Activated T-helper 2 cell treated with anti-CD3 and anti-CD28 coated beads, Interferon-gamma antibody, Interleukin-2, Interleukin-4, amounts not matched to agents 10 μg/mL and 5 μg/mL and 100 μg/mL, durations not matched to agents 14 hours and 24 hours and 36 hours (primary cell): ENCODE data around the gene ABCA6. TPM values are rescaled to one million over a fixed set of nuclear protein-coding genes. Genes with fewer than 3 reads are reported as not detected.
"Not testable (repeated sequence)": the region's sequence is repeated elsewhere in the genome, so short reads cannot be mapped to it uniquely, and the experiment has no call there.

Source experiments
- DNase-seq: peaks from one replicate; pipeline ENCODE4 v3.0.0; 2021; ENCODE audit warnings: low spot score
- H3K27ac Mint-ChIP-seq: one replicate; pipeline ENCODE4 v1.8.0; 2021; ENCODE audit warnings: mixed read lengths
- H3K27me3 Mint-ChIP-seq: one replicate; pipeline ENCODE4 v1.8.0; 2021; ENCODE audit warnings: low read depth, mixed read lengths
- H3K36me3 Mint-ChIP-seq: one replicate; pipeline ENCODE4 v1.8.0; 2021; ENCODE audit warnings: low read depth, mixed read lengths
- H3K4me1 Mint-ChIP-seq: one replicate; pipeline ENCODE4 v1.8.0; 2021; ENCODE audit warnings: low read depth, mixed read lengths
- H3K4me3 Mint-ChIP-seq: one replicate; pipeline ENCODE4 v1.8.0; 2021; ENCODE audit warnings: low read depth, mild to moderate bottlenecking, moderate library complexity, mixed read lengths
- H3K9me3 Mint-ChIP-seq: one replicate; pipeline ENCODE4 v1.8.0; 2021; ENCODE audit warnings: mixed read lengths
- intact Hi-C: fragments of 100-400 bp; cut with micrococcal nuclease; formaldehyde crosslinking; loops from one replicate; pipeline ENCODE4 v1.15.1; 2023
- total RNA-seq: library from RNA; stranded (reverse); gene quantifications from 2 replicates; pipeline ENCODE4 v1.2.3, GENCODE V29; 2022

Gene ABCA6, protein sequence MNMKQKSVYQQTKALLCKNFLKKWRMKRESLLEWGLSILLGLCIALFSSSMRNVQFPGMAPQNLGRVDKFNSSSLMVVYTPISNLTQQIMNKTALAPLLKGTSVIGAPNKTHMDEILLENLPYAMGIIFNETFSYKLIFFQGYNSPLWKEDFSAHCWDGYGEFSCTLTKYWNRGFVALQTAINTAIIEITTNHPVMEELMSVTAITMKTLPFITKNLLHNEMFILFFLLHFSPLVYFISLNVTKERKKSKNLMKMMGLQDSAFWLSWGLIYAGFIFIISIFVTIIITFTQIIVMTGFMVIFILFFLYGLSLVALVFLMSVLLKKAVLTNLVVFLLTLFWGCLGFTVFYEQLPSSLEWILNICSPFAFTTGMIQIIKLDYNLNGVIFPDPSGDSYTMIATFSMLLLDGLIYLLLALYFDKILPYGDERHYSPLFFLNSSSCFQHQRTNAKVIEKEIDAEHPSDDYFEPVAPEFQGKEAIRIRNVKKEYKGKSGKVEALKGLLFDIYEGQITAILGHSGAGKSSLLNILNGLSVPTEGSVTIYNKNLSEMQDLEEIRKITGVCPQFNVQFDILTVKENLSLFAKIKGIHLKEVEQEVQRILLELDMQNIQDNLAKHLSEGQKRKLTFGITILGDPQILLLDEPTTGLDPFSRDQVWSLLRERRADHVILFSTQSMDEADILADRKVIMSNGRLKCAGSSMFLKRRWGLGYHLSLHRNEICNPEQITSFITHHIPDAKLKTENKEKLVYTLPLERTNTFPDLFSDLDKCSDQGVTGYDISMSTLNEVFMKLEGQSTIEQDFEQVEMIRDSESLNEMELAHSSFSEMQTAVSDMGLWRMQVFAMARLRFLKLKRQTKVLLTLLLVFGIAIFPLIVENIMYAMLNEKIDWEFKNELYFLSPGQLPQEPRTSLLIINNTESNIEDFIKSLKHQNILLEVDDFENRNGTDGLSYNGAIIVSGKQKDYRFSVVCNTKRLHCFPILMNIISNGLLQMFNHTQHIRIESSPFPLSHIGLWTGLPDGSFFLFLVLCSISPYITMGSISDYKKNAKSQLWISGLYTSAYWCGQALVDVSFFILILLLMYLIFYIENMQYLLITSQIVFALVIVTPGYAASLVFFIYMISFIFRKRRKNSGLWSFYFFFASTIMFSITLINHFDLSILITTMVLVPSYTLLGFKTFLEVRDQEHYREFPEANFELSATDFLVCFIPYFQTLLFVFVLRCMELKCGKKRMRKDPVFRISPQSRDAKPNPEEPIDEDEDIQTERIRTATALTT (N-terminal part only)
- not detected in 2 replicates for total RNA-seq

DNA sequence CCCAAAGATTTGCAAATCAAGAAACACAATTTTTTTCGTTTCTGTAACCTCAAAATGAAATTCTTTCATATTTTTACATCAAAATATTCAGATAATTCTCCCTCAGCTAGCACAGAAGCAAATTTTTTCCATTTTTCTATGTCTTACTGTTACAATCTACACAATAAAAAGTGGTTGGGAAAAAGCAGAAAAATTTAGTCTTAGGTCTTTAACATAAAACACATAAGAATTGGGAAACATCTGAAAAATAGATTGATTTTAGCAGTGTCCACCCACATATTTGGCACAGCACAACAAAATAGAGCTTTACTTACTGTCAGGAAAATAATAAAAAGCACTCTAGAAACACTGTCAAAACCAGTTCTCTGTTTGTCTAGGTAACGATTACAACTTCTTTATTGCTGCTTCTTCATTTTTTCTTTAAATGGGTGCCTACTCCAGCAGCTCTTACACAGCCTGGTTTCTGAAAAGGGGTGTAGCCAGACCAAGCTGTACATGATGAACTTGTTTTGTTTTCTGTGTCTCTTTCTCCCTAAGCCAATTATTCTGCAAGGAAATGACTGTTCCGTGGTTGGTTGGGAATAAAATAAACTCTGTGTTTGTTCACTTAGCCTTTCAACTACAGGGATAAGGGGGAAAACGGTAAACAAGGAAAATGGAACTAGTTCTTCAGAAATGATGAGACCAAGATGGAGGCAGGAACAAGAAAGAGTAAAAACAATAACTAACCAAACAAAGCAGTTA lies at the start of gene ABCA6:
TSS of gene ABCA6 (minus strand) at position 465 of the 744 bp plus-strand sequence. CDS start 1,192 bp downstream, outside the sequence.
- H3K4me1 Mint-ChIP-seq, result no peaks in the 10 kb centered on the region
- no peaks in the 10 kb centered on the region for H3K36me3 Mint-ChIP-seq
- intact Hi-C loops, result no loop called here
- no peaks in the 10 kb centered on the region for H3K9me3 Mint-ChIP-seq
- H3K27ac Mint-ChIP-seq, result no peak within 1 kb of the TSS
- no peak for DNase-seq
- no peak within 1 kb of the TSS for H3K4me3 Mint-ChIP-seq
- no peaks in the 10 kb centered on the region for H3K27me3 Mint-ChIP-seq

DNA sequence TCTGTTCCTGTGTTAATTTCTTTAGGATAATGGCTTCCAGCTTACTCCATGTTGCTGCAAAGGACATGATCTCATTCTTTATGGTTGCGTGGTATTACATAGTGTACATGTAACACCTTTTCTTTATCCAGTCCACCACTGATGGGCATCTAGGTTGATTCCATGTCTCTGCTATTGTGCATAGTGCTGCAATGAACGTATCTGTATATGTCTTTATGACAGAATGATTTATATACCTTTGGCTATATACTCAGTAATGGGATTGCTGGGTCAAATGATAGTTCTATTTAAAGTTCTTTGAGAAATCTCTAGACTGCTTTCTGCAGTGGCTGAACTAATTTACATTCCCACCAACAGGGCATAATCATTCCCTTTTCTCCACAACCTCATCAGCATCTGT lies 47.1 kb upstream of the ABCA6 start:
- H3K36me3 Mint-ChIP-seq, result no peaks in the 10 kb centered on the region
- H3K27me3 Mint-ChIP-seq, result no peaks in the 10 kb centered on the region
- no peak overlapping the region for H3K4me3 Mint-ChIP-seq

DNA sequence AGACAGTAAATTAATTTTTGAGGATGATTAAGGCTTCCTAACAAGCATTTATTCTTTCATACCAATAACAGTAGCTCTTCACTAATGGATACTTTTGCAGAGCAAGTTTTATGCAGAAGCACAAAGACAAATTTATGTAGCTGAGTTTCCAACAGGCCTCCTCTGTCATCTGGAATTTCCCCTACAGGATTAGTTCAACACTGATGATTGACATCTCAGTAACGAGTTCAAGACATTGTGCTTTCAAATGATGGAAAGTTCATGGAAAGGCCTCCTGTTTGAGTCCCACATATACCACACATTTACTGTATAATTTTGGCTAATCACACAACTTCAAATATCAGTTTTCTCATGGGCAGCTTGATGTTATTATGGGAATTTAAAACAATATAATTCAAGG lies 46.4 kb upstream of the ABCA6 start:
- Mint-ChIP-seq H3K27ac (no peak overlapping the region), H3K4me1 (no peaks in the 10 kb centered on the region), H3K9me3 (no peaks in the 10 kb centered on the region), H3K36me3 (no peaks in the 10 kb centered on the region), H3K4me3 (no peak overlapping the region), H3K27me3 (no peaks in the 10 kb centered on the region)
- intact Hi-C loops, result no loop called here
- no peak for DNase-seq

More for the DNA sequence above, 47.1 kb upstream of the ABCA6 start:
- Mint-ChIP-seq H3K27ac (no peak overlapping the region), H3K9me3 (no peaks in the 10 kb centered on the region), H3K4me1 (no peaks in the 10 kb centered on the region)
- intact Hi-C loops, result no loop called here
- no peak for DNase-seq

DNA sequence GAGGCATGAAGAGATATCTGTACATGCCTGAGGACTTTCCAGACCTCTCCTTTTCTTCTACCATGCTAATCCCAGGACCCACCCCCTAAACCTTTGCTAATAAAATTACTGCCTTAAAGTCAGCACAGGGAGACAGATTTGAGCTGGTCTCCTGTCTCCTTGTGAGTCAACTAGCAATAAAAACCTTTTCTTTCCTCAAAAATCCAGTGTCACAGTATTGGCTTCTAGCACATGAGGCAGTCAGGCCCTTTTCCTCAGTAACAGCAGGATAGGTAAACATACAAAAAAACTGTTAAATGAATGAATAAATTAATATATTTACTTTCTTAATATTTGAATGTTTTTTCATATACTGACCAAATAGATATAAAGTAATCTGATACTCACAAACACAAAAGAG lies 45.6 kb upstream of the ABCA6 start:
- no peaks in the 10 kb centered on the region for H3K4me1 Mint-ChIP-seq
- intact Hi-C loops, result no loop called here
- H3K9me3 Mint-ChIP-seq, result no peaks in the 10 kb centered on the region
- H3K27ac Mint-ChIP-seq, result no peak overlapping the region
- no peak overlapping the region for H3K4me3 Mint-ChIP-seq
- no peaks in the 10 kb centered on the region for H3K36me3 Mint-ChIP-seq
- no peaks in the 10 kb centered on the region for H3K27me3 Mint-ChIP-seq
- no peak for DNase-seq

DNA sequence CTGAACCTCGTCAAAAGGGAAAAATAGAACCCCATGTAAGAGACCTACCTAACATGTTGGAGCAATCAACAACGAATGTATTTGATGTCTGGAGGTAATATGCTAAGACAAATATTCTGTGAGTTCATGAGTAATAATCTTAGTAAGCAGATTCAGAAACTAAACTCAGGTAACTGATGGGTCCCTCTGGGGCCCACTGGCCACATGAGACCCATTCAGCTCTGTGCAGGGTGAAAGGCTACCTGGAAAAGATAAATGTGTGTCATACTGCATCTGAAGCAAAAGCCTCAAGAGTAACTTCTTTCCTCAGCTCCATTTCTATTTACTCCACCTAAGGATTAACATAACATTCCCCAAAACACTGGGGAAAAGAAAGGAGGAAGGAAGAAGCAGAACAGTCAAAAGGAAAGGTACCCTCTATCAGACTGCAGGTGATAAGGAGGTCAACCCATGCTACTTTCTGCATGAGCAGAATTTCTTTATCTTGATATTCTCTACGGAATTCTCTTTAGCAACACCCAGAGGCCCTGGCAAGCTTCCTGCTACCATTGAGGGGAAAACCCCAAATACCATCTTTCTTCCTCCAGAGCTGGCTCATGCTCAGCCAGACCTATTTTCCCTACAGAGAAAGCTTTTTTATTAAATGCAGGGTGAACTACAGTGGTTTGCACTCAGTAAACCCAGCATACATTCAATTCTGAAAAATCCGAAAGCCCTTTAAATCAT lies 37.7 kb upstream of the ABCA6 start:
- H3K4me1 Mint-ChIP-seq, result no peaks in the 10 kb centered on the region
- no peaks in the 10 kb centered on the region for H3K36me3 Mint-ChIP-seq
- H3K9me3 Mint-ChIP-seq, result no peaks in the 10 kb centered on the region
- no peaks in the 10 kb centered on the region for H3K27me3 Mint-ChIP-seq
- no peak for DNase-seq
- no peak overlapping the region for H3K4me3 Mint-ChIP-seq
- no peak overlapping the region for H3K27ac Mint-ChIP-seq
- intact Hi-C loops, result no loop called here

DNA sequence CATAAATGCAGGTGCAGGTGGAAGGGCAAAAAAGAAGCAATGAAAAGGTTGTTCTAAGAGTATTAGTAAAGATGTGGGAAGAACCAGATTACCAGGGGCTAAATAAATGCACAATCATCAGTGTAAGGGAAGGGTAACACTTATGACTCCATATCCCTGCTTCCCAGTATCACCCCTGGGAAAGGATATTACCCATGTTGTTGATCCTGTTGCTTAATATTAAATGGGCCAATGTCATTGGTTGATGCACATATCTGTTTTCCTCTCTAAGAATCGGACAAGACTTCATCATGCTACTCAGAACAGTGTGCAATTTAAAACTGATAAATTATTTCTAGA lies 34.7 kb upstream of the ABCA6 start:
- intact Hi-C loops, result no loop called here
- Mint-ChIP-seq H3K9me3 (no peaks in the 10 kb centered on the region), H3K4me1 (no peaks in the 10 kb centered on the region), H3K27me3 (no peaks in the 10 kb centered on the region), H3K4me3 (no peak overlapping the region), H3K27ac (no peak overlapping the region), H3K36me3 (no peaks in the 10 kb centered on the region)
- DNase-seq, result no peak

DNA sequence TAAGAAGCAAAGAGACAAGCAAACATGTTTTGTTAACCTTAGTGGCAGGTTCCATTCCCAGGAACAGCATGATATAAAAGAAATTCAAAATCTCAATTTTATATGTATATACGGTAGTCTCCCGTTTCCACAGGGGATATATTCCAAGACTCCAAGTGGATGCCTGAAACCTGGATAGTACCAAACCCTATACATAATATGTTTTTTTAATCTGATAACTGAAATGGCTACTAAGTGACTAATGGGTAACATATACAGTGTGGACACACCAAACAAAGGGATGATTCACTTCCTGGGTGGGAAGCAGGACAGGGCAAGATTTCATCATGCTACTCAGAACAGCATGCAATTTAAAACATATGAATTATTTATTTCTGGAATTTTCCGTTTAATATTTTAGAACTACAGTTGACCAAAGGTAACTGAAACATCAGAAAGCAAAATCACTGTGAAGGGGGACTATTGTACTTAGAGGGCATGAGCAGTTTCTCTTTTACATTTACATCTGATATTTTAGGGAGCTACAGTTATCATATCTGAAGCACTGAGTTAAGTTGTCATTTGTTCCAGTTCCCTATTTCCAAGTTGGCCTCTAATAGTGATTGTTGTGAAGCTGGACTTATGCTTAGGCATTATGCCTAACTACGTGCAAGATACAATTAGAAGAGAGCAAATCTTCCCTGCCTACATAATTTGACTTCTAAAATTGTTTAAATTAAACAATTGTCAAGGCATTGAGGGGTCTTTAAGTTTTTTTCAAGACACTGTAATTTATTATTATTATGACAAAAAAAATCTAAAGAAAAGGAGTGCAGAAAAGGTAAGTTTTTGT lies 34.1 kb upstream of the ABCA6 start:
- intact Hi-C loops, result no loop called here
- Mint-ChIP-seq H3K27me3 (no peaks in the 10 kb centered on the region), H3K4me3 (no peak overlapping the region), H3K36me3 (no peaks in the 10 kb centered on the region), H3K27ac (no peak overlapping the region), H3K4me1 (no peaks in the 10 kb centered on the region), H3K9me3 (no peaks in the 10 kb centered on the region)
- DNase-seq, result no peak

DNA sequence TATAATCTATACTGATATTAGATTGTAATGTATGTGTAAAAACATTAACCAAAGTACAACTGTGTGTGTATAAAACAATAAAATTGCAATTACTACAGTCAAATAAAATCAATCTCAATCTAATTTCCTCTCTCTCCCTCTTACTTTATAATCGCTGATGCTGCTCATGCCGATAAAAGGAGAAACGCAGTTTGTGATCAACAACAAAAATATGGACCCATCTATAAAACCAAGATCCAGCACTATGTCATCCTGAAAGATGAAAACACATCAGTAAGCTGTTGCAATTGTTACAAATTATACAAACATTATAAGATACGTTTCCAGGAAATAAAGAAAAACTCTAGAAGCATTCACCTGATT lies 33.5 kb upstream of the ABCA6 start:
- intact Hi-C loops, result no loop called here
- Mint-ChIP-seq H3K4me1 (no peaks in the 10 kb centered on the region), H3K4me3 (no peak overlapping the region), H3K27me3 (no peaks in the 10 kb centered on the region), H3K27ac (no peak overlapping the region), H3K9me3 (no peaks in the 10 kb centered on the region), H3K36me3 (no peaks in the 10 kb centered on the region)
- DNase-seq, result no peak

DNA sequence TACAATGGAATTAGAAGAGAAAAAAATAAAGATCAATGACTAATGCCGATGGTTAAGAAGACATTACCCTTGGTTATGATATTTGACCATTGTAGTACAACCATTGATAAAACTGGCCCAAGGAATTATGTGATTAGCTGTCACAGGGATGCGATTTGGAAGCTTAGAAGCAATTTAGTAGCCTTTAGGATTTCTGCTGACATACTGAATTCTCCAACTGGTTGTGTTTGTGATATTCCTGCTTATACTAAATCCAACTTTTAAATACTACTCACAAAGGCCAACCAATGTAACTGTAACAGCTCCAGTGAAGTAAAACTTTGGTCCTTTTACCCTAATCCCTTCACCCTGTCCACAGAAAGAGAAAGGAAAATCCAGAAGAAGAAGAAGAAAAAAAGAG lies 31.4 kb upstream of the ABCA6 start:
- no peaks in the 10 kb centered on the region for H3K4me1 Mint-ChIP-seq
- no peaks in the 10 kb centered on the region for H3K9me3 Mint-ChIP-seq
- intact Hi-C loops, result no loop called here
- no peaks in the 10 kb centered on the region for H3K27me3 Mint-ChIP-seq
- no peak overlapping the region for H3K27ac Mint-ChIP-seq
- no peak overlapping the region for H3K4me3 Mint-ChIP-seq
- DNase-seq, result no peak
- H3K36me3 Mint-ChIP-seq, result no peaks in the 10 kb centered on the region

DNA sequence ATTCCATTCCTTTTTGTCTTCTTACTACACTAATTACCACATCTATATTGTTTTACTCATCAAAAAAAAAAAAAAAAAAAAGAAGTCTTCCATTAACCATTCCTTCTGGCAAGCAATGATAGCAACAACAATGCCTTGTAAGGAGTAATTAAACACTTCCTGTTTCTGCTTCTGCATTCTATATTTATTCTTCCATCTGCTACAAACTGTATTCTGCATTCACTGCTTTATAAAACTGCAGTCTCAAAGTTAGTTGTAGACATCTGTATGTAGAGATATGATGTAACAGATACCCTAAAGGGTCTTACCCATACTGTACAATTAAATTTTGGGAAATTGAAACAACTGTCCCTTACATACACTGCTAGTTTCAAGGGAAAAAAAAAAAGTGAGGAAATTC lies 28.7 kb upstream of the ABCA6 start:
- H3K4me1 Mint-ChIP-seq, result no peaks in the 10 kb centered on the region
- H3K27me3 Mint-ChIP-seq, result no peaks in the 10 kb centered on the region
- no peak overlapping the region for H3K4me3 Mint-ChIP-seq
- no peaks in the 10 kb centered on the region for H3K9me3 Mint-ChIP-seq
- no peaks in the 10 kb centered on the region for H3K36me3 Mint-ChIP-seq
- no peak for DNase-seq
- intact Hi-C loops, result no loop called here
- H3K27ac Mint-ChIP-seq, result no peak overlapping the region

DNA sequence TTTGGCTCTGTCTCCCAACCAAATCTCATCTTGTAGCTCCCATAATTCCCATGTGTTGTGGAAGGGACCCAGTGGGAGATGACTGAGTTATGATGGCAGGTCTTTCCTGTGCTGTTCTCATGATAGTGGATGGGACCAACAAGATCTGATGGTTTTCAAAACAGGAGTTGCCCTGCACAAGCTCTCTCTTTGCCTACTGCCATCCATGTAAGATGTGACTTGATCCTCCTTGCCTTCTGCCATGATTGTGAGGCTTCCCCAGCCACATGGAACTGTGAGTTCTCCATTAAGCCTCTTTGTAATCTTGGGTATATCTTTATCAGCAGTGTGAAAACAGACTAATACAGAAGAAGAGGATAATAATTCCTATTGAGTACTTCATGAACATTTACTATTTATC lies 26.9 kb upstream of the ABCA6 start:
- DNase-seq, H3K36me3 Mint-ChIP-seq, H3K27me3 Mint-ChIP-seq, H3K27ac Mint-ChIP-seq, H3K4me1 Mint-ChIP-seq, H3K9me3 Mint-ChIP-seq, H3K4me3 Mint-ChIP-seq, intact Hi-C loops: not testable (repeated sequence)
